GM23338 (cell line): ENCODE results near the gene SORCS2. TPM values are rescaled to one million over a fixed set of nuclear protein-coding genes. Genes with fewer than 3 reads are reported as not detected.

Experiments
- ATAC-seq: fragments of 200-7000 bp; cut with Tn5 transposase; 3 replicates; pipeline ENCODE4 v1.9.1; 2020
- DNase-seq: peaks from one replicate; pipeline ENCODE4 v3.0.0-alpha.2; 2015; ENCODE audit warnings: low spot score
- H2AFZ ChIP-seq: fragments of 200-600 bp; sonication (generic); 2 replicates; pipeline ENCODE4 v1.8.0; 2016; ENCODE audit warnings: antibody characterized with exemption, mild to moderate bottlenecking, moderate library complexity
- H3F3A ChIP-seq: fragments of 200-600 bp; sonication (generic); replicated peaks from 2 replicates; pipeline ENCODE4 v1.8.0; 2017; ENCODE audit warnings: antibody characterized with exemption, mixed run types, low read depth
- H3K27ac ChIP-seq: fragments of 200-600 bp; sonication (generic); 2 replicates; pipeline ENCODE4 v1.6.1; 2016; ENCODE audit warnings: low read depth
- H3K27me3 ChIP-seq: fragments of 200-600 bp; sonication (generic); 2 replicates; pipeline ENCODE4 v1.8.0; 2016; ENCODE audit warnings: mild to moderate bottlenecking, mixed run types, moderate library complexity; ENCODE audit not compliant: insufficient read depth
- H3K36me3 ChIP-seq: fragments of 200-600 bp; sonication (generic); 2 replicates; pipeline ENCODE4 v1.8.0; 2016; ENCODE audit warnings: mild to moderate bottlenecking; ENCODE audit not compliant: insufficient read depth
- H3K4me1 ChIP-seq: fragments of 200-600 bp; sonication (generic); 2 replicates; pipeline ENCODE4 v1.8.0; 2016; ENCODE audit warnings: mild to moderate bottlenecking, moderate library complexity; ENCODE audit not compliant: insufficient read depth
- H3K4me2 ChIP-seq: fragments of 200-600 bp; sonication (generic); 2 replicates; pipeline ENCODE4 v1.7.1; 2017; ENCODE audit warnings: mixed run types
- H3K4me3 ChIP-seq: fragments of 200-600 bp; sonication (generic); 2 replicates; pipeline ENCODE4 v1.6.1; 2016; ENCODE audit warnings: mixed run types
- H3K79me2 ChIP-seq: fragments of 200-600 bp; sonication (generic); replicated peaks from 2 replicates; pipeline ENCODE4 v1.8.0; 2017; ENCODE audit warnings: mild to moderate bottlenecking; ENCODE audit not compliant: insufficient read depth
- H3K9me2 ChIP-seq: fragments of 200-600 bp; sonication (generic); 2 replicates; pipeline ENCODE4 v1.8.0; 2017; ENCODE audit not compliant: insufficient read depth
- H4K20me1 ChIP-seq: fragments of 200-600 bp; sonication (generic); replicated peaks from 2 replicates; pipeline ENCODE4 v1.8.0; 2017; ENCODE audit warnings: mild to moderate bottlenecking; ENCODE audit not compliant: insufficient read depth
- H3K27ac Mint-ChIP-seq: 2 replicates; pipeline ENCODE4 v1.8.0; 2020; ENCODE audit warnings: inconsistent platforms, mild to moderate bottlenecking, moderate library complexity, mixed read lengths
- H3K27me3 Mint-ChIP-seq: 3 replicates; pipeline ENCODE4 v1.8.0; 2022; ENCODE audit warnings: low read depth, mild to moderate bottlenecking, moderate library complexity, mixed read lengths, inconsistent platforms; ENCODE audit not compliant: insufficient read depth, poor library complexity
- H3K36me3 Mint-ChIP-seq: 3 replicates; pipeline ENCODE4 v1.8.0; 2021; ENCODE audit warnings: low read depth, mild to moderate bottlenecking, inconsistent platforms, moderate library complexity, mixed read lengths
- H3K4me1 Mint-ChIP-seq: 3 replicates; pipeline ENCODE4 v1.8.0; 2020; ENCODE audit warnings: mild to moderate bottlenecking, inconsistent platforms, mixed read lengths
- H3K4me3 Mint-ChIP-seq: 3 replicates; pipeline ENCODE4 v1.8.0; 2021; ENCODE audit warnings: moderate library complexity, mild to moderate bottlenecking, inconsistent platforms, mixed read lengths
- H3K9me3 Mint-ChIP-seq: 3 replicates; pipeline ENCODE4 v1.8.0; 2020; ENCODE audit warnings: moderate library complexity, mild to moderate bottlenecking, inconsistent platforms, mixed read lengths
- CTCF ChIP-seq, 2 experiments: fragments of 200-600 bp in 1 of 2; sonication (generic) in 1 of 2; conservative IDR thresholded peaks; 2 replicates each; pipeline versions ENCODE4 v1.5.1 to v1.6.1; 2016 to 2017; ENCODE audit warnings: antibody characterized with exemption in 2 of 2, low read depth in 2 of 2, mild to moderate bottlenecking in 2 of 2, moderate library complexity in 1 of 2
- ETS1 ChIP-seq: IDR thresholded peaks from 2 replicates; pipeline ENCODE4 v1.6.1; 2016; ENCODE audit warnings: antibody characterized with exemption
- EZH2 ChIP-seq: fragments of 200-600 bp; sonication (generic); IDR thresholded peaks from one replicate; pipeline ENCODE4 v1.8.0; 2017; ENCODE audit warnings: antibody characterized with exemption, mild to moderate bottlenecking, low read depth; ENCODE audit not compliant: unreplicated experiment
- JUNB ChIP-seq: IDR thresholded peaks from one replicate; pipeline ENCODE4 v1.6.1; 2016; ENCODE audit warnings: antibody characterized with exemption; ENCODE audit not compliant: unreplicated experiment
- POLR2AphosphoS5 ChIP-seq: IDR thresholded peaks from 2 replicates; pipeline ENCODE4 v1.6.1; 2016; ENCODE audit warnings: antibody characterized with exemption, low read depth
- ZNF114 ChIP-seq: fragments of 250-450 bp; sonication (Bioruptor Pico); IDR thresholded peaks from 2 replicates; pipeline ENCODE4 v1.5.0; 2020; ENCODE audit warnings: mild to moderate bottlenecking, moderate library complexity
- ZNF462 ChIP-seq: fragments of 250-450 bp; sonication (Bioruptor Pico); IDR thresholded peaks from 2 replicates; pipeline ENCODE4 v1.5.0; 2020; ENCODE audit warnings: mild to moderate bottlenecking, moderate library complexity
- polyA plus RNA-seq: library from polyadenylated mRNA; unstranded; fragments of >200 nt; fragmentation: Nextera tagmentation; extraction: Ambion mirVana; gene quantifications from 2 replicates; pipeline ENCODE4 v1.2.1, GENCODE V29; 2016
- total RNA-seq: library from RNA; depleted of rRNA; stranded (reverse); fragments of >200 nt; shearing (Covaris generic); gene quantifications from 2 replicates; pipeline ENCODE4 v1.2.3, GENCODE V29; 2014
- TF ChIP-seq, protein P1 (sequence below): IDR thresholded peaks from one replicate; pipeline ENCODE4 v1.6.1; 2018; ENCODE audit warnings: antibody characterized with exemption; ENCODE audit not compliant: unreplicated experiment

Gene SORCS2
- total and polyA plus RNA-seq, 2 experiments from 2014 or later, result 0.47 to 2.4 TPM

DNA sequence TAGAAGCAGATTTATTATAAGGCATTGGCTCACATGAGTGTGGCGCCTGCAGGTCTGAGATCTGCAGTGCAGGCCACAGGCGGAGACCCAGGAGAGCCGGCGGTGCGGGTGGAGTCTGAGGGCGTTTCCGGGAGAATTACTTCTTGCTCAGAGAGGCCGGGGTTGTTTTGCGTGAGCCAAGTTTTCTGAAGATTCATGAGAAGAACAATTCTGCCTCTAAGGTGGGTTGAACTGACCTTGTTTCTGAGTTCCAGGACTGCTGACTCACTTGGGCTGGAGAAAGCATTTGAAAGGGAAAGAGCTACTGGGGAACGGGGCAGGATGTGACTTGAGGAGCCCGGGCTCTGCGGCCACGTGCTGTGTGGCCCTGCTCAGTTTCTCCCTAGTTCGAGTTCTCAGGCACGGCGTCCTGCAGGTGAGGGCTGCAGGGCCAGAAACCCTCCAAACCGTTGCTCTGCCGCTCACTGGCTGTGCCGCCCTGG is 36.7 kb upstream of the SORCS2 start:
- no peaks in the 10 kb centered on the region for H3K27me3 ChIP-seq
- Mint-ChIP-seq H3K36me3 (no peaks in the 10 kb centered on the region), H3K9me3 (no peaks in the 10 kb centered on the region), H3K4me1 (peaks cover 3% of the 10 kb centered on the region; the same call in 2 of the 3 replicates), H3K4me3 (no peak overlapping the region), H3K27me3 (peaks cover 15% of the 10 kb centered on the region), H3K27ac (no peak overlapping the region)
- H2AFZ ChIP-seq, result 0 out of 2 replicates have a peak overlapping the region, but pooled peaks have one; percentile 14
- H3K79me2 ChIP-seq, result no peaks in the 10 kb centered on the region
- no peaks in the 10 kb centered on the region for H3K36me3 ChIP-seq
- ATAC-seq, result peak; percentile 17; the same call in 2 of the 3 replicates
- TF ChIP-seq ETS1 (no peak), JUNB (no peak), ZNF462 (CRISPR knock-in tag) (no peak), EZH2 (no peak), ZNF114 (CRISPR knock-in tag) (no peak), POLR2AphosphoS5 (no peak), CTCF (conservative IDR thresholded peaks at IDR 0.05; ENCODE audit: low read depth in 2 of 2) (no peak)
- TF ChIP-seq, protein P1, sequence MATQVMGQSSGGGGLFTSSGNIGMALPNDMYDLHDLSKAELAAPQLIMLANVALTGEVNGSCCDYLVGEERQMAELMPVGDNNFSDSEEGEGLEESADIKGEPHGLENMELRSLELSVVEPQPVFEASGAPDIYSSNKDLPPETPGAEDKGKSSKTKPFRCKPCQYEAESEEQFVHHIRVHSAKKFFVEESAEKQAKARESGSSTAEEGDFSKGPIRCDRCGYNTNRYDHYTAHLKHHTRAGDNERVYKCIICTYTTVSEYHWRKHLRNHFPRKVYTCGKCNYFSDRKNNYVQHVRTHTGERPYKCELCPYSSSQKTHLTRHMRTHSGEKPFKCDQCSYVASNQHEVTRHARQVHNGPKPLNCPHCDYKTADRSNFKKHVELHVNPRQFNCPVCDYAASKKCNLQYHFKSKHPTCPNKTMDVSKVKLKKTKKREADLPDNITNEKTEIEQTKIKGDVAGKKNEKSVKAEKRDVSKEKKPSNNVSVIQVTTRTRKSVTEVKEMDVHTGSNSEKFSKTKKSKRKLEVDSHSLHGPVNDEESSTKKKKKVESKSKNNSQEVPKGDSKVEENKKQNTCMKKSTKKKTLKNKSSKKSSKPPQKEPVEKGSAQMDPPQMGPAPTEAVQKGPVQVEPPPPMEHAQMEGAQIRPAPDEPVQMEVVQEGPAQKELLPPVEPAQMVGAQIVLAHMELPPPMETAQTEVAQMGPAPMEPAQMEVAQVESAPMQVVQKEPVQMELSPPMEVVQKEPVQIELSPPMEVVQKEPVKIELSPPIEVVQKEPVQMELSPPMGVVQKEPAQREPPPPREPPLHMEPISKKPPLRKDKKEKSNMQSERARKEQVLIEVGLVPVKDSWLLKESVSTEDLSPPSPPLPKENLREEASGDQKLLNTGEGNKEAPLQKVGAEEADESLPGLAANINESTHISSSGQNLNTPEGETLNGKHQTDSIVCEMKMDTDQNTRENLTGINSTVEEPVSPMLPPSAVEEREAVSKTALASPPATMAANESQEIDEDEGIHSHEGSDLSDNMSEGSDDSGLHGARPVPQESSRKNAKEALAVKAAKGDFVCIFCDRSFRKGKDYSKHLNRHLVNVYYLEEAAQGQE, result no peak
- DNase-seq, result no peak
- no peaks in the 10 kb centered on the region for H3K9me2 ChIP-seq
- no peak overlapping the region for H3K4me2 ChIP-seq
- H3K27ac ChIP-seq, result no peak overlapping the region
- no peaks in the 10 kb centered on the region for H3K4me1 ChIP-seq
- no peaks in the 10 kb centered on the region for H3F3A ChIP-seq
- no peaks in the 10 kb centered on the region for H4K20me1 ChIP-seq
- no peak overlapping the region for H3K4me3 ChIP-seq
